Calu3 (cell line): ENCODE results near the gene DNAJC17. TPM values are rescaled to one million over a fixed set of nuclear protein-coding genes. Genes with fewer than 3 reads are reported as not detected.

Experiments
- BruUV-seq: library from RNA; stranded (reverse); fragments of 400-500 nt; replicated peaks from 2 replicates; lab custom pipeline; 2021; lab: Mats Ljungman, UMichigan
- CTCF ChIA-PET: fragments of 300-600 bp; sonication (Branson Sonifier 250); formaldehyde crosslinking; loops from one replicate; lab custom pipeline; 2022; ENCODE audit warnings: antibody characterized with exemption; lab: Charles Lee
- DNase-seq: peaks from one replicate; pipeline ENCODE4 v3.0.0; 2022
- H3K27ac Mint-ChIP-seq: one replicate; pipeline ENCODE4 v1.8.0; 2022; ENCODE audit warnings: mixed read lengths; ENCODE audit not compliant: unreplicated experiment
- H3K27me3 Mint-ChIP-seq: one replicate; pipeline ENCODE4 v1.8.0; 2022; ENCODE audit warnings: mixed read lengths; ENCODE audit not compliant: unreplicated experiment
- H3K36me3 Mint-ChIP-seq: one replicate; pipeline ENCODE4 v1.8.0; 2022; ENCODE audit warnings: mild to moderate bottlenecking, moderate library complexity, mixed read lengths; ENCODE audit not compliant: insufficient read depth, unreplicated experiment
- H3K4me1 Mint-ChIP-seq: one replicate; pipeline ENCODE4 v1.8.0; 2022; ENCODE audit warnings: mild to moderate bottlenecking, low read depth, mixed read lengths; ENCODE audit not compliant: unreplicated experiment
- H3K4me3 Mint-ChIP-seq: one replicate; pipeline ENCODE4 v1.8.0; 2022; ENCODE audit warnings: mild to moderate bottlenecking, low read depth, moderate library complexity, mixed read lengths; ENCODE audit not compliant: unreplicated experiment
- H3K9me3 Mint-ChIP-seq: one replicate; pipeline ENCODE4 v1.8.0; 2022; ENCODE audit warnings: low read depth, mixed read lengths; ENCODE audit not compliant: unreplicated experiment
- intact Hi-C: fragments of 100-400 bp; cut with micrococcal nuclease; formaldehyde crosslinking; loops from one replicate; pipeline ENCODE4 v1.10.0; 2022; ENCODE audit not compliant: unreplicated experiment
- total RNA-seq: library from RNA; stranded (reverse); gene quantifications from 2 replicates; pipeline ENCODE4 v1.2.3, GENCODE V29; 2022
- TF ChIP-seq, protein P1 (sequence below): fragments of 200-600 bp; IDR thresholded peaks from one replicate; pipeline ENCODE4 v1.8.0; 2022; ENCODE audit warnings: antibody characterized with exemption; ENCODE audit not compliant: unreplicated experiment

Gene DNAJC17
- total RNA-seq, 1 experiment from 2014 or later = 17.4 TPM

DNA sequence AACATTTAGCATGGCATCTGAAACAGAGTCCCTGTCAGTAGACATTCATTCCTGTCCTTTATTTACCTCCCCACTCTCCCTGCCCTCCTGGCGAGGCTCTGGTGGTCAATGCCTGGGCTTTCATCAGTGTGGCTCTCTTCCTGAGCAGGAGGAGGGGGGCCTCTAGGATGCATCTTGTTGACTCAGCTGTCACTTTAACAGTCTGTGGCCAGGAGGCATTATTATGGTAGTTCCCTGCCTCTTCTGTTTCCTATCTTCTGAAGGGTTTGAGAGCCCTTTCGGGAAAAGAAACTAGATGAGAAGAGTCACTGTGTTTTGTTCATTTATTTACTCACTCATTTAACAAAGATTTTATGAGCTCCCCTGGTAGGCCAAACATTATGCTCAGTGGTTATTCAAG lies 23.6 kb upstream of the DNAJC17 start:
- CTCF ChIA-PET = no interaction called here
- Mint-ChIP-seq H3K4me1 (peaks cover 8% of the 10 kb centered on the region), H3K36me3 (no peaks in the 10 kb centered on the region), H3K27me3 (no peaks in the 10 kb centered on the region), H3K27ac (no peak overlapping the region), H3K4me3 (no peak overlapping the region), H3K9me3 (no peaks in the 10 kb centered on the region)
- no peak for DNase-seq
- no TSS peak for BruUV-seq
- intact Hi-C loops = no loop called here
- TF ChIP-seq, protein P1, sequence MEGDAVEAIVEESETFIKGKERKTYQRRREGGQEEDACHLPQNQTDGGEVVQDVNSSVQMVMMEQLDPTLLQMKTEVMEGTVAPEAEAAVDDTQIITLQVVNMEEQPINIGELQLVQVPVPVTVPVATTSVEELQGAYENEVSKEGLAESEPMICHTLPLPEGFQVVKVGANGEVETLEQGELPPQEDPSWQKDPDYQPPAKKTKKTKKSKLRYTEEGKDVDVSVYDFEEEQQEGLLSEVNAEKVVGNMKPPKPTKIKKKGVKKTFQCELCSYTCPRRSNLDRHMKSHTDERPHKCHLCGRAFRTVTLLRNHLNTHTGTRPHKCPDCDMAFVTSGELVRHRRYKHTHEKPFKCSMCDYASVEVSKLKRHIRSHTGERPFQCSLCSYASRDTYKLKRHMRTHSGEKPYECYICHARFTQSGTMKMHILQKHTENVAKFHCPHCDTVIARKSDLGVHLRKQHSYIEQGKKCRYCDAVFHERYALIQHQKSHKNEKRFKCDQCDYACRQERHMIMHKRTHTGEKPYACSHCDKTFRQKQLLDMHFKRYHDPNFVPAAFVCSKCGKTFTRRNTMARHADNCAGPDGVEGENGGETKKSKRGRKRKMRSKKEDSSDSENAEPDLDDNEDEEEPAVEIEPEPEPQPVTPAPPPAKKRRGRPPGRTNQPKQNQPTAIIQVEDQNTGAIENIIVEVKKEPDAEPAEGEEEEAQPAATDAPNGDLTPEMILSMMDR = no peak

DNA sequence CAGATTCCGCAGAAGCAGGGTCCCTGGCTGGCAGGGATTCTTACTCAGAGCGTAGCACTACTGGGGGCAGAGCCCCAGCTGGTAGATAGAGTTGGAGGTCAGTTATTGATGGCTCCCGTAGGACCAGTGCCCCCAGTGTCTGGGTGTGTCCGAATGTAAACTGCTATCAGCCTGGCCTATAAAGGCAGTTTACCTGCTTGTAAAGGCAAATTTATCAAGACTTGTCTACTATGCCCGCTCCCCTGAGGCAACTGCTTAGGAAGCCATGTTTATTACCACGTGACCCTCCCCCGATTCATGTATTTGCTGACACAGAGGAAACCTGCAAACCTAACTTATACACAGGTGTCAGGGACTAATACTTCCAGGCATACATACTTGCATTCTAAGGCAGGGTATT lies 21.8 kb upstream of the DNAJC17 start:
- CTCF ChIA-PET = no interaction called here
- intact Hi-C loops = no loop called here
- DNase-seq = no peak
- H3K27ac Mint-ChIP-seq = no peak overlapping the region
- no peaks in the 10 kb centered on the region for H3K9me3 Mint-ChIP-seq
- H3K36me3 Mint-ChIP-seq = no peaks in the 10 kb centered on the region
- H3K27me3 Mint-ChIP-seq = no peaks in the 10 kb centered on the region
- no peak overlapping the region for H3K4me3 Mint-ChIP-seq
- TF ChIP-seq, protein P1 = no peak
- BruUV-seq = no TSS peak
- peaks cover 8% of the 10 kb centered on the region for H3K4me1 Mint-ChIP-seq

DNA sequence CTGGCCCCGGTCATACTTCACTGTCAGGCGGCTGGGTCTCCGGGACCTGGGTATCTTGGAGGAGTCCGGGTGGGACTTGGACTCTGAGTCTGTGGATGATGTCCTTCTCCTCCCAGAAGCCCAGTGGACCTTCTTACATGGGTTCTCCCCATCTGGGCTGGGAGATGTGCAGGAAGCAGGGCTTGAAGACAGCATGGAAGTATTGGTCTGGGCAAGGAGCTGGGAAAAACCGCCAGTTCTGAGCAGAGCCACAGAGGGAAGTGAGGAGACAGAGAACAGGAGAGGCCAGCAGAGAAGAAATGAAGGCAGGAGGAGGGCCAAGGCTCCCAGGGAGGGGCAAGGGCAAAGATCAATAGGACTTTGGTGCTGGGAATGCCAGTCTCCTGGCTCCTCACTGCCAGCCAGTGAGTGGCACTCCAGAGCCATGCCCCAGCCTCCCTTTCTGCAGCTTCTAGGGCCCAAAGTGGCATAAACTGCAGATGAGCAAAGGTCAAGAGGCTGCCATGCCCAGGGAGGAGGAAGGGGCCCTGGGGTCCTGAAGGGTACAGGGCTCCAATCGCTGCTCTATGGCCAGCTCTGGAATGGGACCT lies 21.3 kb upstream of the DNAJC17 start, which contains the start of gene PPP1R14D:
Gene PPP1R14D (minus strand): TSS at position 262 of the 590 bp plus-strand sequence. CDS start 67 bp downstream, at position 195.
- no peaks in the 10 kb centered on the region for H3K27me3 Mint-ChIP-seq
- H3K4me3 Mint-ChIP-seq = no peak within 1 kb of the TSS
- no TSS peak for BruUV-seq
- H3K9me3 Mint-ChIP-seq = no peaks in the 10 kb centered on the region
- H3K27ac Mint-ChIP-seq = no peak within 1 kb of the TSS
- TF ChIP-seq, protein P1 = no peak
- H3K36me3 Mint-ChIP-seq = no peaks in the 10 kb centered on the region
- H3K4me1 Mint-ChIP-seq = peaks cover 8% of the 10 kb centered on the region
- DNase-seq = no peak
- CTCF ChIA-PET = no interaction called here
- intact Hi-C loops = no loop called here

DNA sequence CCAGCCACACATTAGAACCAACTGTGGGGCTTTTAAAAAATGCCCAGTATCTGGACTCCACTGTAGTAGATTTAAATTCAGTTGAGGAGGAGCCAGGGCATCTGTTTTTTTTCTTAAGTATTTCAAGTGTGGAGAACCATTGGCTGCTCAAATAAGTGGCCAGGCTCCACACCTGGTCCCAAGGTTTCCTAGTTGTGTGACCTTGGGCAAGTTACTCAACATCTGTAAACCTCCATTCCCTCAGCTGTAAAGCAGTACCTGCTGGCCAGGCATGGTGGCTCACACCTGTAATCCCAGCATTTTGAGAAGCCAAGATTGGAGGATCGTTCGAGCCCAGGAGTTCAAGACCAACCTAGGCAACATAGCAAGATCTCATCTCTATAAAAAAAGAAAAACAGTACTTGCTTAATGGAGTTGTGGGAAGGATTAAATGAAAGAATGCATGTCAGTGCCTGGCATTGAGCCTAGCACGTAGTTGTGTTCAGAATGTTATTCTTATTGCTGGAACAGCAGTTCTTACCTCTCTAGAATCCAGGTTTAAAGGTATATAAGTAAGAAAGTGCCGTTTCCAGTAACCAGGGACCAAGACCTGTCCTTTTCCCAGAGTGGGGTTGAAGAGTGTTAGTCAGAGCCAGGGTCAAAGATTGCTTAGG lies 19.3 kb upstream of the DNAJC17 start:
- CTCF ChIA-PET = no interaction called here
- TF ChIP-seq, protein P1 = no peak
- H3K36me3 Mint-ChIP-seq = no peaks in the 10 kb centered on the region
- intact Hi-C loops = no loop called here
- no peak overlapping the region for H3K4me3 Mint-ChIP-seq
- no peak overlapping the region for H3K27ac Mint-ChIP-seq
- no peak for DNase-seq
- no peaks in the 10 kb centered on the region for H3K9me3 Mint-ChIP-seq
- peaks cover 8% of the 10 kb centered on the region for H3K4me1 Mint-ChIP-seq
- no peaks in the 10 kb centered on the region for H3K27me3 Mint-ChIP-seq
- no TSS peak for BruUV-seq
